Ovary (tissue), 9 donors: ENCODE data around the gene IFNA13. TPM values are rescaled to one million over a fixed set of nuclear protein-coding genes. Genes with fewer than 3 reads are reported as not detected.

Source experiments
- DNase-seq, 5 donors: peaks; one replicate each; pipeline ENCODE4 v3.0.0-alpha.2; 2019 to 2020
- H3K27ac ChIP-seq, 2 donors: fragments of 200-600 bp; one replicate each; pipeline versions ENCODE4 v1.5.1 to v1.8.0; 2019 to 2022
- H3K27me3 ChIP-seq: fragments of 200-600 bp; one replicate; pipeline ENCODE4 v1.8.0; 2022
- H3K36me3 ChIP-seq: fragments of 200-600 bp; sonication (generic); one replicate; pipeline ENCODE4 v1.5.1; 2019
- H3K4me1 ChIP-seq: one replicate; pipeline ENCODE4 v1.8.1; 2013; ENCODE audit warnings: mild to moderate bottlenecking, moderate library complexity; ENCODE audit not compliant: insufficient read depth
- H3K4me3 ChIP-seq: fragments of 200-600 bp; sonication (generic); one replicate; pipeline ENCODE4 v1.5.1; 2017
- H3K9me3 ChIP-seq, 2 donors: fragments of 200-600 bp in 1 of 2; sonication (generic) in 1 of 2; one replicate each; pipeline versions ENCODE4 v1.5.1 to v1.8.1; 2013 to 2019; ENCODE audit warnings: mild to moderate bottlenecking in 1 of 2, moderate library complexity in 1 of 2
- EP300 ChIP-seq: sonication (generic); formaldehyde crosslinking; IDR thresholded peaks from one replicate; pipeline ENCODE4 v1.6.1; 2017; ENCODE audit warnings: antibody characterized with exemption
- POLR2A ChIP-seq: fragments of 450-650 bp; IDR thresholded peaks from one replicate; pipeline ENCODE4 v1.6.1; 2017; ENCODE audit warnings: antibody characterized with exemption, mild to moderate bottlenecking, moderate library complexity
- WGBS, 3 donors: extraction: QIAGEN DNeasy Blood & Tissue Kit in 1 of 3; methylation state at CpG; one replicate each; pipeline versions ENCODE4 v1.1.5 to v1.1.7; 2013 to 2017; 5-methylcytosine and 5-hydroxymethylcytosine counted together
- intact Hi-C, 4 donors: fragments of 100-400 bp; cut with DNase I; formaldehyde crosslinking; loops; one replicate each; pipeline versions ENCODE4 v1.11.0 to v1.15.1; 2022 to 2023
- polyA plus RNA-seq, 2 donors: library from polyadenylated mRNA; stranded (reverse); fragments of 200-250 nt in 1 of 2; fragments of 350-450 nt in 1 of 2; fragmentation: Illumina TruSeq in 1 of 2; extraction: RNeasy Lipid Tissue Mini Kit (QIAGEN cat#74804) in 1 of 2; gene quantifications; one replicate each; pipeline ENCODE4 v1.2.3, GENCODE V29; 2013 to 2014
- total RNA-seq, 7 donors: library from RNA; depleted of rRNA in 2 of 7; stranded (reverse); fragments of >200 nt in 2 of 7; fragmentation: NEBNext Ultra II Directional in 3 of 7; extraction: Animal tissue kit (Norgen Biotek cat#: 25700) in 3 of 7; gene quantifications; one replicate each; pipeline versions ENCODE4 v1.1.0 to v1.2.4, GENCODE V29; 2016 to 2023
- TF ChIP-seq, protein P1 (sequence below), 3 donors: fragments of 450-650 bp in 2 of 3; fragments of 200-600 bp in 1 of 3; IDR thresholded peaks; one replicate each; pipeline versions ENCODE4 v1.5.1 to v1.8.0; 2016 to 2022; ENCODE audit warnings: antibody characterized with exemption in 3 of 3, mild to moderate bottlenecking in 1 of 3
- donor health status: DM: no; HTN: no; CAD: no; lungs with moderate emphysema.
- donor health status: DM: no; HTN: no; CAD: no.
- donor health status: Bipolar disorder and iron deficiency.
- donor health status: DM: yes; HTN: yes; CAD: no.
- donor health status: DM: no; HTN: no; CAD: no.
- donor health status: DM: yes; HTN: yes; CAD: no.

The IFNA13 gene
- total and polyA plus RNA-seq, 9 donors, result 0.12 TPM; not detected in 8

DNA sequence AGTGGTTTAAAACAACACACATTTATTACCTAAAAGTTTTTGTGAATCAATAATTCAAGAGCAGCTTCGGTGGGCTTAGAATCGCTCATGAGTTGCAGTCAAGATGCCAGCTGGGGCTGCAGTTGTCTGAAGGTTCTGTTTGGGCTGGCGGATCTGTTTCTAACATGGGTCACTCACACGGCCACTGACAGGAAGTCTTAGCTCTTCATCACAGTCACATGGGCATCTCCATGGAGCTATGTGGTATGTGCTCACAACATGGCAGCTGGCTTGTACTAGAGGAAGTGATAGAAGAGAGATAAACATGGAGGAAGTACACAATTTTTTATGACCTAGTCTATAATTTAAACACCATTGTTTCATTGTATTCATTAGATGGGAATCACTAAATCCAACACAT is 43.8 kb downstream of the IFNA13 start:
- peaks cover 1% of the 10 kb centered on the region for H3K4me1 ChIP-seq
- H3K27ac ChIP-seq, result no peak overlapping the region
- no peaks in the 10 kb centered on the region for H3K36me3 ChIP-seq
- intact Hi-C loops, result loop anchor here in 2 of 4 donors (5.0 to 10.0 kb wide), 2 partner anchors 71 to 73 kb away; no protein-coding TSS in a partner anchor
- no peaks in the 10 kb centered on the region for H3K27me3 ChIP-seq
- no peak overlapping the region for H3K4me3 ChIP-seq
- TF ChIP-seq EP300, result no peak
- TF ChIP-seq POLR2A, result no peak
- TF ChIP-seq, protein P1, sequence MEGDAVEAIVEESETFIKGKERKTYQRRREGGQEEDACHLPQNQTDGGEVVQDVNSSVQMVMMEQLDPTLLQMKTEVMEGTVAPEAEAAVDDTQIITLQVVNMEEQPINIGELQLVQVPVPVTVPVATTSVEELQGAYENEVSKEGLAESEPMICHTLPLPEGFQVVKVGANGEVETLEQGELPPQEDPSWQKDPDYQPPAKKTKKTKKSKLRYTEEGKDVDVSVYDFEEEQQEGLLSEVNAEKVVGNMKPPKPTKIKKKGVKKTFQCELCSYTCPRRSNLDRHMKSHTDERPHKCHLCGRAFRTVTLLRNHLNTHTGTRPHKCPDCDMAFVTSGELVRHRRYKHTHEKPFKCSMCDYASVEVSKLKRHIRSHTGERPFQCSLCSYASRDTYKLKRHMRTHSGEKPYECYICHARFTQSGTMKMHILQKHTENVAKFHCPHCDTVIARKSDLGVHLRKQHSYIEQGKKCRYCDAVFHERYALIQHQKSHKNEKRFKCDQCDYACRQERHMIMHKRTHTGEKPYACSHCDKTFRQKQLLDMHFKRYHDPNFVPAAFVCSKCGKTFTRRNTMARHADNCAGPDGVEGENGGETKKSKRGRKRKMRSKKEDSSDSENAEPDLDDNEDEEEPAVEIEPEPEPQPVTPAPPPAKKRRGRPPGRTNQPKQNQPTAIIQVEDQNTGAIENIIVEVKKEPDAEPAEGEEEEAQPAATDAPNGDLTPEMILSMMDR (IDR thresholded peaks at IDR 0.05), result no peak
- no peak for DNase-seq
- H3K9me3 ChIP-seq, result no peaks in the 10 kb centered on the region
- 88 to 91% (median 89%) methylated on average over 4 of the region's 4 CpGs for WGBS, 3 donors

DNA sequence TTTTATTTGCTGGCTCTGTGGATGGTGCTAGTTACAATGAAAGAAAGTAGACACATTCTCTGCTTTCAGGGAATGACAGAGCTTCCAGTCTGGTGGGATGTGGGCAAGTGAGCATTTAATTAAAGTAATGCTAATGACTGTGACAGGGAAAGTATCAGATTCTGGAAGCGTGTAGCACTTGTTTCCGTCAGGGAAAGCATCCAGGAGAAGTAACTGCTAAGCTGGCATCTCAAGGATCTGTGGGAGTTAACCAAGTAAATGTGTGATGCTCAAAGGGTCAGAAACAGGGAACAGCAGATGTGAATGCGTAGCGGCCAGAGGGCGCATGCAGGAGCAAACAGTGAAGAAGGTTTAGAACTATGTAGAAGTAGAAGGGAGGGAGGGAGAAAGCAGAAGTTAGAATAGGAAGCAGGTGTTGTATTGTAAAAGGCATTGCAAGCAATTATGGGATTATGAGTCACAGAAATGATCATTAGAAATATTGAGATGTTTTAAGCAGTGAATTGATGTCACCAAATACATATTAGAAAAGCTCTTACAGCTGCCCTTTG is 44.9 kb downstream of the IFNA13 start:
- DNase-seq, result no peak
- WGBS, 3 donors, result 72 to 85% (median 81%) methylated on average over 5 of the region's 5 CpGs
- Histone ChIP-seq H3K4me3 (no peak overlapping the region), H3K9me3 (no peaks in the 10 kb centered on the region), H3K27ac (no peak overlapping the region), H3K36me3 (no peaks in the 10 kb centered on the region), H3K27me3 (no peaks in the 10 kb centered on the region), H3K4me1 (peaks cover 1% of the 10 kb centered on the region)
- intact Hi-C loops, result loop anchor here in 2 of 4 donors (5.0 to 10.0 kb wide), 2 partner anchors 72 to 74 kb away; no protein-coding TSS in a partner anchor
- TF ChIP-seq, protein P1 (IDR thresholded peaks at IDR 0.05), result no peak
- TF ChIP-seq EP300 (no peak), POLR2A (no peak)

DNA sequence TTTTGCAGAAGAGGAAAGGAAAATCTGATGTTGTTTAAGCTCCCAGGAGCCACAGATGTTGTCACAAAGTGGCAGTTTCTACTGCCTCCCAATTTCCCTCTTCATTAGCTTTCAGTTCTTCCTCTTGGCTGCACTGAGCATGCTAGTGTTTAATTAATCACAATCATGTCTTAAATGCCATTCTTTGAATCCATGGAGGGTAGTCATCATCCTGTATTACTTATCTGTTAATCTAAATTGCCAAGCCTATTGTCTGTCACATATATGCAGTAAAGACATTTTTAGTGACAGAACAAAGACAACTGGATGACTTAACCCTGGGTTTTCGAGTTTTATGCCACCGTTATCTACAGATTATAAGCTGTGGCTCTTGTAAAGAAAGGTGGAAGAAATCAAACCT is 47.4 kb downstream of the IFNA13 start:
- no peak overlapping the region for H3K4me3 ChIP-seq
- H3K36me3 ChIP-seq, result no peaks in the 10 kb centered on the region
- peaks cover 1% of the 10 kb centered on the region for H3K4me1 ChIP-seq
- H3K9me3 ChIP-seq, result no peaks in the 10 kb centered on the region
- H3K27me3 ChIP-seq, result no peaks in the 10 kb centered on the region
- DNase-seq, result no peak
- TF ChIP-seq POLR2A (no peak), EP300 (no peak)
- TF ChIP-seq, protein P1 (IDR thresholded peaks at IDR 0.05), result no peak
- WGBS, 3 donors, result 78 to 88% (median 80%) methylated on average over 2 of the region's 2 CpGs
- intact Hi-C loops, result loop anchor here in 2 of 4 donors (5.0 to 10.0 kb wide), 2 partner anchors 74 to 77 kb away; no protein-coding TSS in a partner anchor
- H3K27ac ChIP-seq, result no peak overlapping the region

DNA sequence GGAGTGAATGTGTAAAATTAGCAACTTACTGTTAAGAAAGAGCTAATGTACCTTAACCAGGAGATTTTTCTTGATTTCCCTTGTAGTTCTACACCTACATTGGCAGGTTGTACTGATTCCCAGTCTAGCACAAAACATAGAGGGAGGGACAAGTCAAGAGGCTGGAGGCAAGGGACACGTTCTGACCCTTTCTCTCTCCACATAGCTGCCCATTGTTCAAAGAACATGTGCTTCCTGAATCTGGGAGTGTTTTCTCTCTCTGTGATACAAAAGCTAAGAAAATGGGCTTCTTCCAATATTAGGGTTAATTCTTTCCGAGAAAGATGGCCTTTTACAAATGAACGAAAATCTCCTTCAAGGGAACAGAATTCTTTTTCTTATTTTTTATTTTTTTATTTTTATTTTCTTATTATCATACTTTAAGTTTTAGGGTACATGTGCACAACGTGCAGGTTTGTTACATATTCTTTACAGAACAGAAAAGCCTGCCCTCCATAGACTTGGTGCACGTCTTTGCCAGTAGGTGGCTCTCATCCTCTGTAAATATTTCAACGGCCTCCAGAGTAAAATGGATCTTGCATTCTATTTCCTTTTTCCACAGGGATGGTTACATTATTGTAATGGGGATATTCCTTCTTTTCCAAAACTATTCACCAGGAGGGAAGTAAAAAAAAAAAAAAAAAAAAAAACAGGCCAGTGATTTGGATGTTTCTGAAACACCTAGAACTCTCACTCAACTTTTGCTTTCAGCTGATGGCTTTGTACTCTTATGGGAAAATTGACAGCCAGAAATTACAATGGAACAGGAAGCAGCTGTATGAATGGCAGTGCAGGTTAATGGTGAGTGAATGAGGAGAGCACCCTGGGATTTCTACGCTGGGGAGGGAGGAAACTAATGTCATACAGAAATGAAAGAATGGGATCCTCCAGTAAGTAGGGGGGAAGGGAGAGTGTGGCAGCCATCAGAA is 49.6 kb downstream of the IFNA13 start:
- H3K4me3 ChIP-seq, result no peak overlapping the region
- peaks cover 1% of the 10 kb centered on the region for H3K4me1 ChIP-seq
- no peaks in the 10 kb centered on the region for H3K27me3 ChIP-seq
- TF ChIP-seq, protein P1 (IDR thresholded peaks at IDR 0.05), result peak in 2 of 3 donors; percentile 17 to 34
- TF ChIP-seq POLR2A, result no peak
- intact Hi-C loops, result loop anchor here (5.0 to 10.0 kb wide), 4 partner anchors 79 to 474 kb away; no protein-coding TSS in a partner anchor
- no peak overlapping the region for H3K27ac ChIP-seq
- H3K9me3 ChIP-seq, result no peaks in the 10 kb centered on the region
- no peaks in the 10 kb centered on the region for H3K36me3 ChIP-seq
- DNase-seq, result peak; percentile 13 to 36 (median 28)
- 14 to 15% (median 15%) methylated on average over 7 of the region's 7 CpGs for WGBS, 3 donors

Other genes starting within 250 kb of the IFNA13 start
- gene IFNW1, start 226.2 kb downstream of the IFNA13 start, total RNA-seq, result not detected
- gene IFNW1, start 226.2 kb downstream of the IFNA13 start, polyA plus RNA-seq, result not detected
- not detected for gene IFNA21, start 201.4 kb downstream of the IFNA13 start, total RNA-seq
- gene IFNA21, start 201.4 kb downstream of the IFNA13 start, polyA plus RNA-seq, result not detected
- not detected for gene IFNA4, start 180.5 kb downstream of the IFNA13 start, total RNA-seq
- gene IFNA4, start 180.5 kb downstream of the IFNA13 start, polyA plus RNA-seq, result not detected
- not detected for gene IFNA7, start 165.9 kb downstream of the IFNA13 start, total RNA-seq
- not detected for gene IFNA7, start 165.9 kb downstream of the IFNA13 start, polyA plus RNA-seq
- not detected for gene IFNA10, start 160.9 kb downstream of the IFNA13 start, total RNA-seq
- gene IFNA10, start 160.9 kb downstream of the IFNA13 start, polyA plus RNA-seq, result not detected
- gene IFNA16, start 150.7 kb downstream of the IFNA13 start, total RNA-seq, result not detected
- gene IFNA16, start 150.7 kb downstream of the IFNA13 start, polyA plus RNA-seq, result not detected
- not detected for gene IFNA17, start 139.8 kb downstream of the IFNA13 start, total RNA-seq
- not detected for gene IFNA17, start 139.8 kb downstream of the IFNA13 start, polyA plus RNA-seq
- gene IFNA14, start 128.1 kb downstream of the IFNA13 start, total RNA-seq, result not detected
- gene IFNA14, start 128.1 kb downstream of the IFNA13 start, polyA plus RNA-seq, result not detected
- under 1 TPM in 1 of 7 donors, not detected in 6; 0.42 TPM for gene IFNA5, start 62.7 kb downstream of the IFNA13 start, total RNA-seq
- not detected for gene IFNA5, start 62.7 kb downstream of the IFNA13 start, polyA plus RNA-seq
- gene KLHL9, start 32.7 kb downstream of the IFNA13 start, total RNA-seq, result 10 to 100 TPM; 22.3 to 35.9 (median 29.6) TPM
- 10 to 100 TPM; 14.3 to 22.6 TPM for gene KLHL9, start 32.7 kb downstream of the IFNA13 start, polyA plus RNA-seq
- not detected for gene IFNA6, start 17.2 kb downstream of the IFNA13 start, total RNA-seq
- under 1 TPM in 1 of 2 donors, not detected in 1; 0.12 TPM for gene IFNA6, start 17.2 kb downstream of the IFNA13 start, polyA plus RNA-seq
- not detected for gene IFNA2, start 17.3 kb upstream of the IFNA13 start, total RNA-seq
- not detected for gene IFNA2, start 17.3 kb upstream of the IFNA13 start, polyA plus RNA-seq
- gene IFNA8, start 41.1 kb upstream of the IFNA13 start, total RNA-seq, result not detected
- not detected for gene IFNA8, start 41.1 kb upstream of the IFNA13 start, polyA plus RNA-seq
- not detected for gene IFNA1, start 72.4 kb upstream of the IFNA13 start, total RNA-seq
- not detected for gene IFNA1, start 72.4 kb upstream of the IFNA13 start, polyA plus RNA-seq
- gene IFNE, start 114.3 kb upstream of the IFNA13 start, total RNA-seq, result under 1 TPM in 1 of 7 donors, not detected in 6; 0.34 TPM
- gene IFNE, start 114.3 kb upstream of the IFNA13 start, polyA plus RNA-seq, result not detected